Fibroblast of skin of left quadriceps (primary cell): Measurements from ENCODE around the gene EDEM2.
"Not testable (repeated sequence)": the region's sequence is repeated elsewhere in the genome, so short reads cannot be mapped to it uniquely, and the experiment has no call there.

Experiments
- DNase-seq, 2 experiments: peaks; one replicate each; pipeline ENCODE4 v3.0.0-alpha.2; 2013; ENCODE audit warnings: low read depth in 2 of 2

The EDEM2 gene

DNA sequence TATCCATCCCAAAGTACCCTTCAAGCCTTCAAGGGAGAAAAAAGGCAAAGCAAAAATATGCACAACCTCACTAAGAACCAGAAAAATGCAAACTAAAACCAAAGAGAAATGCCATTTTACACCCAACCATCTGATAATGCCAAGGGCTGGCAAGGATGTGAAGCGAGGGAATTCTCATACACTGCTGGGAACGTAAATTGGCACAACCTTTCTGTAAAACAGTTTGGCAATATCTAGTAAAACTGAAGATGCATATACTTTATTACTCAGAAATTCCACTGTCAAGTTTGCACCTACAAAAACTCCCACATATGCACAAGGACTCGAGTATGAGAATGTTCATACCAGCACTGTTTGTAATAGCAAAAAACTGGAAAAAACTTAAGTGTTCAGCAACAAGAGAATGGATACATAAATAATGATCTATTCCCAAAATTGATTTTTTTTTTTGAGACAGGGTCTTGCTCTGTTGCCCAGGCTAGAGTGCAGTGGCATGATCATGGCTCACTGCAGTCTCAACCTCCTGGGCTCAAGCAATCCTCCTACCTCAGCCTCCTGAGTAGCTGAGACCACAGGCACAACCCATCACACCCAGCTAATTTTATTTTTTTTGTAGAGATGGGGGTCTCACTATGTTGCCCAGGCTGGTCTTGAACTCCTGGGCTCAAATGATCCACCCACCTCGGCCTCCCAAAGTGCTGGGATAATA, 21.7 kb upstream of the EDEM2 start:
- not testable (repeated sequence) for DNase-seq

DNA sequence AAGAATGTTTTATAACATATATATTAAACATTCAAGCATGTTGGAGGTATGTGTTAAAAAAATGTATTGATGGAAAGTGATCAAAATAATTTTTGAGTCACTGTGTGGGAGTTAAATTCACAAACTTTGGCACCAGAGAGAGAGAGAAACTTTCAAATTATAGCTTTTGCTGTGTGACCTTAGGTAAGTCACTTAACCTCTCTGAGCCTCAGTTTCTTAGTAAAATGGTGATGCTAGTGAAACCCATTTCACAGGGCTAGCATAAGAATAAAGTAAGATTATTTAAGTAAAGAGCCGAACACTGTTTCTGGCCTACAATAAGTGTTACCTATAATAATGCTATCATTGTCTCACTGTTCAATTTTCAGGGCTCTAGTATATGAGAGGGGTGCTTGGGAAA, 20.7 kb upstream of the EDEM2 start:
- DNase-seq, result no peak

DNA sequence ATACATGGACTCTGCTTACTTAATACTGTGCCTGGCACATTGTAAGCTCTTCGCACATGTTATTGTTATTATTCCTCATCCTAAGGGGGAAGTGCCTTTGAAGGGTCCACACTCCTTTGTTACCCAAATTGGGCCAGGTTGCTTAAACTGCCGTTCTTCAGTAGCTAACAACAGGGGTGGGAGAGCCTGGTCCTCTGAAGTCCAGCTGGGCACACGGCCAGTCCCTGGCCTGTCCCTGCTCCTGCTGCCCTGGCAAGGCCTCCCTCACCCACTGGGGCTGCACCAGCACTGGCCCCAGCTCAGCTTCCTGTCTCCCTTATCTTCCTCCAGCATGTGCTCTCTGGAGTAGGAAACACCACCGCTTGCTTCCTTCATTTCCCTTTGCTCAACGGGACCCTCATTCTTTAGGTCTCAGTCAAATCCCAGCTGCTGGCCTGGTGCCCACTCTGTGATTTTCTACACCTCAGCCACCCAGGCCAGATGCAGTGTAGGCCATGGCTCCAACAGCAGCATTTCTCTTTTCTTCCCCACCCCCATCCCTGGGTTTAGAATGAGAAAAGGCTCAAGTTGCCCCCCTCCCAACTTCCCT, 19.2 kb upstream of the EDEM2 start:
- no peak for DNase-seq

DNA sequence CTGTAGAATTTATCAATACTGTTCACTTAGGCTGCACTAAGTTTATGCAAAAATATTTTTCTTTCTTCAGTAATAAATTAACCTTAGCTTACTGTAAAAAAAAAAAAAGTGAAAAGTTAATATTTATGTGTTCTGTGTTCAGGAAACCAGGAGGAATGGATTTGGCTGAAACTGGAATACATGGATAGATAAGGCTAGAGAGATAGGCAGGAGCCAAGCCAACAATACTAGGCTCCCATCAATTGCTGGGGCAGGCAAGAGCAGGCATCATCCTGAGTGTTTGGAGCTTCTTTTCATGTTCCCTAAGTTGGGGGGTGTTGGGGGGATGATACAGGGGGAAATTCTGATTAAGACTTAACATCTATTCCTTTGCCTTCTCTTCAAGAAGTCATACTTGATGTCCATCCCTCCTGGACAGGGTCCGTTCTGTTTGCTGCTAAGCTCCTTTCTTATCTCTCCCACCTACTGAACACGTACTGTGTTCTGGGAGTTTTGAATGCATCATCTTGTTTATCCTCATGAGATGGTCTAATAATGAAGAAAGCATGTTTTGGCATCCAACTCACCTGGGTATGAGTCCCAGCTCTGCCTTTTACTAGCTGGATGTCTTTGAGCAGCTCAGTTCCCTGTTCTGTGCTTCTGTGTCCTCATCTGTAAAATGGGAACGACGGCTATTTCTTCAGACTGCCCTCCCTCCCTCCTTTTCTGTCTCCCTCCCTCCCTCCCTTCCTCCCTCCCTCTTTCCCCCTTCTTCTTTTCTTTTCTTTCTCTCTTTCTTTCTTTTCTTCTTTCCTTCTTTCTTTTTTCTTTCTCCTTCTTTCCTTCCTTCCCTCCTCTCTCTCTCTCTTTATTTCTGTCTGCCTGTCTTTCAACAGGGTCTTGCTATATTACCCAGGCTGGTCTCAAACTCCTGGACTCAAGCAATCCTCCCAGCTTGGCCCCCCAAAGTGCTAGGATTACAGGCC, 18.4 kb upstream of the EDEM2 start:
- no peak for DNase-seq

DNA sequence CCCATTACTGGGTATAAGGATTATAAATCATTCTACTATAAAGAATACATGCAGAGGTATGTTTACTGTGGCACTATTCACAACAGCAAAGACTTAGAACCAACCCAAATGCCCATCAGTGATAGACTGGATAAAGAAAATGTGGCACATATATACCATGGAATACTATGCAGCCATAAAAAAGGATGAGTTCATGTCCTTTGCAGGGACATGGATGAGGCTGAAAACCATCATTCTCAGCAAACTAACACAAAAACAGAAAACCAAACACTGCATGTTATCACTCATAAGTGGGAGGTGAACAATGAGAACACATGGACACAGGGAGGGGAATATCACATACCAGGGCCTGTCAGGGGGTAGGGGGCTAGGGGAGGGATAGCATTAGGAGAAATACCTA, 17.4 kb upstream of the EDEM2 start:
- DNase-seq, result not testable (repeated sequence)

DNA sequence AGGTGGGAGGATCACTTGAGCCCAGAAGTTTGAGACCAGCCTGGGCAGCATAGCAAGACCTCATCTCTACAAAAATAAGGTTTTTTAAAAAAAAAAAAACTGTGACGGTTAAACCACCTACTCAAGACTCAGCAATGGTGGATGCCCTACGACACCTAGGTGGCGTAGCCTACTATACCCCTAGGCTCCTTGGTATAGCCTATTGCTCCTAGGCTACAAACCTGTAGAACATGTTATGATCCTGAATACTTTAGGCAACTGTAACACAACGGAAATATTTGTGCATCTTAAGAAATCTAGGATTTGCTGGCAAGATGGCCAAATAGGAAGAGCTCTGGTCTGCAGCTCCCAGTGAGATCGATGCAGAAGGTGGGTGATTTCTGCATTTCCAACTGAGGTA, 13.2 kb upstream of the EDEM2 start:
- DNase-seq, result not testable (repeated sequence)

DNA sequence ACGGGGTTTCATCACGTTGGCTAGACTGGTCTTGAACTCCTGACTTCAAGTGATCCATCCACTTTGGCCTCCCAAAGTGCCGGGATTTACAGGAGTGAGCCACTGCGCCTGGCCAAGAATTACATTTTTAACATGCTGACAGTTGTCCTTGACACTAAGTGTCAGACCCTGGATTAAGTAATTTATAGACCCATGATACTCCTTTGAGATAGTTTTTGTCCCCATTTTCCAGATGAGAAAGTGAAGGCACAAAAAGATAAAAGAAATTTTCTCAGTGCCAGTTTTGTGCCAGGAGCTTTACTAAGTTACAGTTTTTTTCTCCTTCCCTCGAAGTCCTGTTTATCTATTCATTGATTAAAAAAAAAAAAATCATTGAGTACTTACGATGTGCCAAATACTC, 9.8 kb upstream of the EDEM2 start:
- DNase-seq, result no peak

DNA sequence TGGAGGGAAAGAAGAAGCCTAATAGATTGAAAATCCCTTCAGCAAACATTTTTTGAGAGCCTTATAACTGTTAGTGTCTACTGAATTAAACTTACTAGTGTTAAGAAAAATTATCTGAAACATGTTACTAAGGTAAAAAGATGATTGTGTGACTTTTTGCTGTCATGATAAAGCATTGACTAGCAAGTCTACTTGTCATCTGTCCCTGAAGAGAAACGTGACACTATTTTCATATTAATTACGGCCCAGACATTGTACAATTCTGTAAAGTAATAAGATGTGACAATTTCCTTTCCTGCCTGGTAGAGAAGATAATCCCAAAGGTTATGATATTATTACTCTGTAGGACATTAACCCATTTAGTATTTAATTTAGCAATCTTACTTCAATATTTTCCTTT, 8.8 kb upstream of the EDEM2 start:
- DNase-seq, result no peak

DNA sequence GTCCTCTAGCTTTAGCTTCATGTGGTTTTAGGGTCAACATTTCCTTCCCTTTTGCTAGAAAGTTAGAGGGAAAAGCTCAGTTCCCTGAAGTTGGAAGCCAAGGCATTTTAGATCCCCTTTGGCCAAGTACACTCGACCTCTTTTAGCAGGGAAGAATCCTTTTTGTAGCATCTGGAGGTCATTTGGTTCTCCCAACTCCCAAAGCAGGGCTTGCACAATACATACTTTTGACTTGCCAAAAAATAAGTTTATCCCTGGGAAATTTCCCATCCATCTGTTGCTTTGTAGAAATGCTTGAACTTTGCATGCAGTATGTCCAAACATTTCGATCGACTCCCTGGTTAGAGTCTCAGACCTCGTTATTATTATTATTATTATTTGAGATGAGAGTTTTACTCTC, 4.6 kb upstream of the EDEM2 start:
- peak in 1 of 2 experiments; percentile 33 for DNase-seq

DNA sequence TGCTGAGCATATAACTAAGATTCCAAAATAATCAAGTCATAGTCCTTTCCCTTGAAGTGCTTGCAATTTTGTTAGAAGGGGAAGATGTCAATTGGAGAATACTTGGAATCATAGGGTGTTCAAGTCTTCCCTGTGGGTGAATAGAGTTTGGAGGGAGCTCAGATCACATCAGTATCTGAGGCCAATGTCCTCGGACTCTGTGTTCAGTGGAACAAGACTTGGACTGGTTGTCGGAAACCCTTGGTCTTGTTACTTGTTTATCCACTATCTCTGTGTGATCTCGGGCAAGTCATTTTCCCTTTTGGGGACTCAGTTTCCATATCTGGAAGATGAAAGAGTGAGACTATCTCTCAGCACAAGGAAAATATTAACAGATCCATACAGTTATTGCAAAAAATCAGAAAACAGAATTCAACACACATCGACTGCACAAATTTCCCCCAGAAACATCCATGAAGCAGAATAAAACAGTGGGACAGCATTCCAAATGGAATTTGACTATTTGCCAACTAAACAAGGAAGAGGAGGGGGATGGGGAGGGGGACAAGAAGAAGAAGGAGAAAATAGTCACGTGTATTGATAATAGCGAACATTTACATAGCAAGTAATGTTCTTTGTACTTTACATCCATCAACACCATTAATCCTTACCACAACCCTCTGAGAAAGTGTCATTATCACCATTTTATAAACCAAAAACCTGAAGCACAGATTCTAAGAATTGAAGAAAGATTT, 3.9 kb upstream of the EDEM2 start:
- DNase-seq, result no peak

DNA sequence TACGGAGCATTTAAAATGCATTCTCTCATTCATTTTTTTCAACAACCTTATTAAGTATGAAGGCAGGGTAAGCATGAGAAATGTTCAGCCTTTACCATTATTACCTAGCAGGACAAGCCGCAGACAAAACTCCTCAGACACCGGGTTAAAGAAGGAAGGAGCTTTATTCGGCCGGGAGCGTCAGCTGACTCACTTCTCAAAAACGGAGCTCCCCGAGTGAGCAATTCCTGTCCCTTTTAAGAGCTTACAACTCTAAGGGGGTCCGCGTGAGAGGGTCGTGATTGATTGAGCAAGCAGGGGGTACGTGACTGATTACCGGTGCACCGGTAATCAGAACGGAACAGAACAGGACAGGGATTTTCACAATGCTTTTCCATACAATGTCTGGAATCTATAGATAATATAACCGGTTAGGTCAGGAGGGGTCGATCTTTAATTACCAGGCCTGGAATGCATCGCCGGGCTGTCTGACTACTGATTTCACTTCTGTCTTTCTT, 487 bp upstream of the EDEM2 start:
- not testable (repeated sequence) for DNase-seq

DNA sequence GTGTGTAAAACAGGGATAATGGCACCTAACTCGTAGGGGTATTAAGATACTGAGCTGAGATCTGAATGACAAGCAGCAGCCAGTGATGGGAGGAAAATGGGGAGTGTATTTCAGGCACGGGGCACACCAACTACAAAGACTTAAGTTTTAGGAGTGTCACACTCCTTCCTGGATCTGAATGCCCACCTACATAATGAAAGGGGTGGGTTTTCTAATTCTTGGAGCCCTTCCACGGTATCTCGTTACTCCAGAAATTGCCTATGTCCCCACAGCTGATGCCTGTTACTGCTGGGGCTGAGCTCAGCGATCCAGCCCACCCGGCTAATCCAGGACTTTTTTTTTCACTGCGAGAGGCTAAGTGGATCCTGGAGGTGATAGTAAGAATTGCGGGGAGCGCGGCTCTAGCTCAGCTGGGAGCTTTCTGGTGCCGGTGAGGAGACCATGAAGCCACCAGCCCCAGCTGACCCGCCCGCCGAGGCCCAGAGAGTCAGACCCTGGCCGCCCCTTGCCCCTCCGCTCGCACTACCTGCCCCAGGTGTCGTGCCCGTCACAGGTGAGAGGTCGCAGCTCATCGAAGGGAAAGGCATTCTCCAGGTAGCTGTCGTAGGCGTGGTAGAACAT, 727 bp downstream of the EDEM2 start:
- no peak for DNase-seq

DNA sequence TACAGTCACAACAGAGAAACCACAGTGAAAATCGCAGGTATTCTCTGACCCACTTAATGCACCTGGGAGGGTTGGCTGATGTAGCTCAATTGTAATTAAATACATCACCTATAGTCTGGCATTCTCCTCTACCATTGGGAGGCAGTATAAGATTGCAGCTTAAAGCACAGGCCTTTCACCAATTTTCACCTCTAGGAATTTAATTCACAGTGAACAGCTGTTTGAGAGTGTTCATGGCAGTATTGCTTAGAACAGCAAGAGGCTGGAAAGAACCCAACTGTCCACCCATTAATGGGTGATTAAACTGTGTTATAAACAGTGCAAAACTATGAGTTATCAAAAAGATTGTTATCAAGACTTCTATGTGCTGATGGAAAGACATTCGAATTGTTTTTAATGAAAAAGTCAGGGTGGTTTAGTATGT, 2.0 kb downstream of the EDEM2 start:
- peak; percentile 26 to 32 for DNase-seq

DNA sequence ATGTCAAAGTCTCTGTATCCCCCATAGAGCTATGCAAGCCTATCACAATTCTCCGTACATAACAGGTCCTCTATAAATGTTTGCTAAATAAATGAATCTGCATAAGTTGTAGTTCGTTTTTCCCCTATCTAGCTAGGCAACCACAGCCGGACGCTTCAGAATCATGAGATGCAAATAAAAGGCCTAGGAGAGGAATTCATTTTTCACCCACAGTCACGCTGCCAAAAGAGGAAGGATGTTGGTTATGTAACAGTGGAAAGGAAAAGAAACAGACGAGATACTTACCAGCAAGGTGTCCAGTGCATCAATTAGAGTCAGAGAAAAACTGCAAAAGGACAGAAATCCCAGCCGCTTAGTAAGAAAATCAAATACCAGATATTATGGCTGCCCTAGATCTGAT, 2.4 kb downstream of the EDEM2 start:
- no peak for DNase-seq

DNA sequence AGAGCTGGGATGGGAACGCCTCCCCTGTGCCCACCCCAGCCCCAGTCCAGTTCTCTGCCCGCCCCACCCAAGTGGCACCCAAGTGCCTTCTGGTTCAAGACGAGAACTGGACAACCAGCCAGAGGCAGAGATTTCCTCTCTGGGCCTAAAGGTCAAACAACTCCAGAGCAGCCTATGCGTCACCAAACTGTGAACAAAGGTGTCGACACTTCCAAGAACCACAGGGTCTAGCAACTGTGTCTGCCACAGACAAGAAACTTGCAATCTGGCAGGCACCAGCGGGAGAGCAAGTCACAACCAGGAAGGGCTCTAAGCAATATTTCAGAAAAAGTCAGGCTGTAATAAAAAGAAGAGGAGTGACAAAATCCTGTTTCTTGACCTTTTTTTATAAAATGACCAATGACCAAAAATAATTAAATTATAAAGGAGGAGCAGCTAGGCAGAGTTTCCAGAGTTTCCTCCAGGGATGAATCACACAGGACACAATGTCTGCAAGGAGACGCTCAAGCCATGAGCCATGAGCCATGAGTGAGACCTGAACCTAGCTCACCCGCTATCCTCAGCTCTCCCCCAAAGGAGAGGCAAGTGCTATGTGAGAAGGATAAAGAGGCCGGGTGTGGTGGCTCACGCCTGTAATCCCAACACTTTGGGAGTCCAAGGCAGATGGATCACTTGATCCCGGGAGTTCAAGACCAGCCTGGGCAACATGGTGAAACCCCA, 11.1 kb downstream of the EDEM2 start:
- DNase-seq, result no peak

DNA sequence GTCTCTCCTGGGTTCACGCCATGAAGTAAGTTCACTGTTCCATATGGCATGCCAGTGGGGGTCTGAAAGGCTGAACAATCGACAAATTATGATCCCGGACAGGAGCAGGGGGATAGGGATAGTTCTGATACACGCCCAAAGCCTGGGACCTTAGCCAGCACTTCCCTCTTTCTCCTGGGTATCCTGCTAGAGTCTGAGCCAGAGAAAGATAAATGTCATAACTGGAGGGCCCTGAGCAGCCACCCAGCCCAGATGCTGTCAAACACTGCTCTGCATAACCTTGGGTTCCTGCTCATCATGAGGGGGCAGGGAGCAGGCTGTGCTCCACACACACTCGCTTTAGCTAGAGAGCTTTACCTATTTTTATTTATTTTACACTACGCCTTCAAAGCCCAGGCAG, 12.3 kb downstream of the EDEM2 start:
- DNase-seq, result no peak

DNA sequence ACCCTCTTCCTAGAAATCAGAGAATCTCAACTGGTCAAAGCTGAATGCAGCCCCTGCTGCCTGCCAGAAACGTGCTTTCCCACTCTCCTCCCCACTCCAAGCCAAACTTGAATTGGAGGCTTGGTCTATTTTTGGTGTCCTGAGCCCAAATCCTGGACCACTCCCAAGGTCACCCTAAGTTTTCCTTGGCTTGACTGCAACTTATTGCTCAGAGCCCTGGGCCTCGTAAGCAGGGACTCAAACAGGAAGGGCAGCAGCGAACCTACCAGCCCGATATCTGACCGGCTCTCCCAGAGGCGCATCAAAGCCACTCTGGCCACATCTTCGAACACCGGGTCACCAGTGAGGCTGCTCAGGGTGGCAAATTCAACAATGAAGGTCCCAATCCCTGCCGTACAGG, 12.7 kb downstream of the EDEM2 start:
- DNase-seq, result no peak

DNA sequence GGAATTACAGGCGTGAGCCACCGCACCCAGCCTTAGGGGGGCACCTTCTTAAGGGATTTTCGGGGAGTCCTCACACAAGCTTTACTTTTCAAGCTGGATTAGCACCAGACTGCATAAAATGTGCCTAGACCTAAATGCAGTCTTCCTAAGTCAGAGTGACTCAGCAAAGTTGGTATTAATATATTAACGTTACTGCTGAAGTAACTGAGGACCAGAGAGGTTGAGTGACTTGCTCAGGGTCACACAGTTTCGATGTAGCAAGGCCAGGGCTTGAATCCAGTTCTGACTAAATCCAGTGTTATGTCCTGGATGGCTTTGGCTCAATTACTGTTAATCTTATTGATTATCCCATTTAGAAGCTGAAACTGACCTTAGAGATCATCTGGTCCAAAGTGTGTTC, 13.4 kb downstream of the EDEM2 start:
- DNase-seq, result no peak

DNA sequence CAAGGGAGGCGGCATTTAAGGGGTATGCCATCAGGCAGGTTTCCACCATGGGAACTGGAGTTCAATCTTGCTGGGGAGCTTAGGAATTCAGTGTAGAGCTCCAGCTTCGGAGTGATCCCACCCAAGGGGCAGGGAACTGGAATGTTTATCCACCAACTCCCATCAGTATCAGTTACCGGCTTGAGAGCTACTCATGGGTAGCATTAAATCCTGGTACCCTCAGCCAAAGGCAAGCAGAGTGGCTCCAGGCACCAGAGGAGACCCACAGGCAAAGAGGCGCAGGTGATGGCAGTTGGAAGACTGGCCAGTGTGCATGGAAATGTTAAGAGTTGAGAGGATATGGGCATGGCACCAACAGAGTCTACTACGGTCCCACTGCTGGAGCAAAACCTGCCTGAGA, 14.1 kb downstream of the EDEM2 start:
- no peak for DNase-seq

DNA sequence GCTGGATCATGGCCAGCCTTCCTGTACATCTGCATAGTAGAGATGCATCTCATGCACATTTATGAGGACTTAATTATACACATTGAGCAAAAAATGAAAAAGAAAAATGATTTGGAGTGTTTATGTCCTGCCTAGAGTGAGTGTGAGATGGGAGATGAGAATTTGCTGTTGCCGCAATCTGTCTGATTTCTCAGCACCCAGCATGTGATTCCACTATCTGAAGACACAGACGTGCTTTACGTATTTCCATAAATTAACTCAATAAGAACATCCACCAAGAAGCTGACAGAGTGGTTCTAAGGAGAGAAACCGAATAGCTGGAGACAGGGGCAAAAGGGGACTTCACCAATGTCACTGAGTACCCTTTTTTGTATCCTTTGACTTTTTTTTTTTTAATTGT, 15.2 kb downstream of the EDEM2 start:
- no peak for DNase-seq

DNA sequence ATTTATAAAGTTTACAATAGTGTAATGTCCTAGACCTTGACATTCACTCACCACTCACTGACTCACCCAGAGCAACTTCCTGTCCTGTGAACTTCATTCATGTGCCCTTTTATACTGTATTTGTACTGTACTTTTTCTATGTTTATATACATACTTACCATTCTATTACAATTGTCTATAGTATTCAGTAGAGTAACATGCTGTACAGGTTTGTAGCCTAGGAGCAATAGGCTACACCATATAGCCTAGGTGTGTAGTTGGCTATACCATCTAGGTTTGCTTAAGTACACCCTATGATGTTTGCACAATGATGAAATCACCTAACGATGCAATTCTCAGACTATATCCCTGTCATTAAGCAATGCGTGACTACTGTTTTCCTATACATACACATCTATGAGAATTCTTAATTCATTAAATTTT, 17.5 kb downstream of the EDEM2 start:
- DNase-seq, result no peak
